Liver (tissue), 9 donors: Measurements from ENCODE around the gene TUBGCP6. TPM values are rescaled to one million over a fixed set of nuclear protein-coding genes. Genes with fewer than 3 reads are reported as not detected.

Experiments used
- DNase-seq: peaks from one replicate; pipeline ENCODE4 v3.0.0-alpha.2; 2017; ENCODE audit warnings: low spot score
- H3K27ac ChIP-seq, 2 donors: one replicate each; pipeline ENCODE4 v1.7.0; 2013; ENCODE audit warnings: inconsistent platforms in 2 of 2, low read length in 2 of 2, control low read depth in 1 of 2, low read depth in 1 of 2, mild to moderate bottlenecking in 1 of 2
- H3K27me3 ChIP-seq, 4 donors: one replicate each; pipeline versions ENCODE4 v1.6.1 to v1.7.0; 2013; ENCODE audit warnings: low read length in 3 of 4, inconsistent platforms in 1 of 4, mild to moderate bottlenecking in 1 of 4, moderate library complexity in 1 of 4; ENCODE audit not compliant: control insufficient read depth in 4 of 4, insufficient read depth in 4 of 4
- H3K36me3 ChIP-seq, 4 donors: one replicate each; pipeline versions ENCODE4 v1.6.1 to v1.7.0; 2013; ENCODE audit warnings: low read length in 3 of 4, mild to moderate bottlenecking in 3 of 4, low read depth in 1 of 4, moderate library complexity in 1 of 4; ENCODE audit not compliant: control insufficient read depth in 4 of 4, insufficient read depth in 3 of 4
- H3K4me1 ChIP-seq, 4 donors: one replicate each; pipeline versions ENCODE4 v1.6.1 to v1.7.0; 2013; ENCODE audit warnings: low read length in 3 of 4, mild to moderate bottlenecking in 3 of 4, moderate library complexity in 1 of 4; ENCODE audit not compliant: control insufficient read depth in 4 of 4, insufficient read depth in 4 of 4
- H3K4me3 ChIP-seq, 3 donors: one replicate each; pipeline versions ENCODE4 v1.6.1 to v1.7.0; 2013; ENCODE audit warnings: low read length in 3 of 3, control low read depth in 1 of 3, low read depth in 1 of 3, mild to moderate bottlenecking in 1 of 3
- H3K9ac ChIP-seq, 2 donors: one replicate each; pipeline ENCODE4 v1.7.0; 2013; ENCODE audit warnings: low read length in 2 of 2, mild to moderate bottlenecking in 2 of 2, moderate library complexity in 2 of 2, control low read depth in 1 of 2, low read depth in 1 of 2
- H3K9me3 ChIP-seq, 4 donors: one replicate each; pipeline versions ENCODE4 v1.6.1 to v1.7.0; 2013; ENCODE audit warnings: low read length in 3 of 4; ENCODE audit not compliant: control insufficient read depth in 4 of 4
- EGR1 ChIP-seq, 2 donors: IDR thresholded peaks; 2 replicates each; pipeline ENCODE4 v1.6.1; 2016 to 2018; ENCODE audit warnings: antibody characterized with exemption in 2 of 2, low read depth in 2 of 2
- FOXA1 ChIP-seq: IDR thresholded peaks from 2 replicates; pipeline ENCODE4 v1.6.1; 2016; ENCODE audit warnings: antibody characterized with exemption
- FOXA2 ChIP-seq: IDR thresholded peaks from 2 replicates; pipeline ENCODE4 v1.6.1; 2016; ENCODE audit warnings: antibody characterized with exemption
- GABPA ChIP-seq, 2 donors: IDR thresholded peaks in 1 of 2; conservative IDR thresholded peaks in 1 of 2; 2 replicates each; pipeline ENCODE4 v1.6.1; 2016; ENCODE audit warnings: antibody characterized with exemption in 2 of 2, mild to moderate bottlenecking in 1 of 2, moderate library complexity in 1 of 2
- HNF4A ChIP-seq, 2 donors: conservative IDR thresholded peaks; 2 replicates each; pipeline ENCODE4 v1.6.1; 2016; ENCODE audit warnings: antibody characterized with exemption in 2 of 2, mild to moderate bottlenecking in 2 of 2
- NR2F2 ChIP-seq: IDR thresholded peaks from 2 replicates; pipeline ENCODE4 v1.6.1; 2016; ENCODE audit warnings: antibody characterized with exemption
- RXRA ChIP-seq, 2 donors: IDR thresholded peaks; 2 replicates each; pipeline ENCODE4 v1.6.1; 2017 to 2018; ENCODE audit warnings: antibody characterized with exemption in 2 of 2, mild to moderate bottlenecking in 1 of 2
- SP1 ChIP-seq: IDR thresholded peaks from 2 replicates; pipeline ENCODE4 v1.6.1; 2018; ENCODE audit warnings: antibody characterized with exemption, mild to moderate bottlenecking
- TAF1 ChIP-seq: conservative IDR thresholded peaks from 2 replicates; pipeline ENCODE4 v1.6.1; 2016; ENCODE audit warnings: antibody characterized with exemption, mild to moderate bottlenecking
- WGBS: extraction: QIAGEN DNeasy Blood & Tissue Kit; methylation state at CpG from one replicate; pipeline ENCODE4 v1.1.7; 2013; 5-methylcytosine and 5-hydroxymethylcytosine counted together
- polyA plus RNA-seq, 2 donors: library from polyadenylated mRNA; stranded (reverse) in 1 of 2; unstranded in 1 of 2; fragments of 200-250 nt in 1 of 2; fragments of >200 nt in 1 of 2; fragmentation: Nextera tagmentation in 1 of 2; extraction: Ambion mirVana in 1 of 2; gene quantifications; one replicate each; pipeline versions ENCODE4 v1.2.1 to v1.2.3, GENCODE V29; 2013 to 2015
- total RNA-seq, 2 donors: library from RNA; depleted of rRNA; stranded (reverse); fragments of >200 nt; gene quantifications; one replicate each; pipeline ENCODE4 v1.2.3, GENCODE V29; 2014
- TF ChIP-seq, protein P1 (sequence below): IDR thresholded peaks from 2 replicates; pipeline ENCODE4 v1.6.1; 2016; ENCODE audit warnings: antibody characterized with exemption
- TF ChIP-seq, protein P2 (sequence below): IDR thresholded peaks from 2 replicates; pipeline ENCODE4 v1.6.1; 2016; ENCODE audit warnings: antibody characterized with exemption, mild to moderate bottlenecking
- donor health status: healthy.
- donor health status: healthy.
- donor health status: healthy.
- donor health status: healthy.
- donor health status: healthy.

Gene TUBGCP6
- total and polyA plus RNA-seq, 4 donors = 9.3 to 31.7 (median 16.4) TPM

DNA sequence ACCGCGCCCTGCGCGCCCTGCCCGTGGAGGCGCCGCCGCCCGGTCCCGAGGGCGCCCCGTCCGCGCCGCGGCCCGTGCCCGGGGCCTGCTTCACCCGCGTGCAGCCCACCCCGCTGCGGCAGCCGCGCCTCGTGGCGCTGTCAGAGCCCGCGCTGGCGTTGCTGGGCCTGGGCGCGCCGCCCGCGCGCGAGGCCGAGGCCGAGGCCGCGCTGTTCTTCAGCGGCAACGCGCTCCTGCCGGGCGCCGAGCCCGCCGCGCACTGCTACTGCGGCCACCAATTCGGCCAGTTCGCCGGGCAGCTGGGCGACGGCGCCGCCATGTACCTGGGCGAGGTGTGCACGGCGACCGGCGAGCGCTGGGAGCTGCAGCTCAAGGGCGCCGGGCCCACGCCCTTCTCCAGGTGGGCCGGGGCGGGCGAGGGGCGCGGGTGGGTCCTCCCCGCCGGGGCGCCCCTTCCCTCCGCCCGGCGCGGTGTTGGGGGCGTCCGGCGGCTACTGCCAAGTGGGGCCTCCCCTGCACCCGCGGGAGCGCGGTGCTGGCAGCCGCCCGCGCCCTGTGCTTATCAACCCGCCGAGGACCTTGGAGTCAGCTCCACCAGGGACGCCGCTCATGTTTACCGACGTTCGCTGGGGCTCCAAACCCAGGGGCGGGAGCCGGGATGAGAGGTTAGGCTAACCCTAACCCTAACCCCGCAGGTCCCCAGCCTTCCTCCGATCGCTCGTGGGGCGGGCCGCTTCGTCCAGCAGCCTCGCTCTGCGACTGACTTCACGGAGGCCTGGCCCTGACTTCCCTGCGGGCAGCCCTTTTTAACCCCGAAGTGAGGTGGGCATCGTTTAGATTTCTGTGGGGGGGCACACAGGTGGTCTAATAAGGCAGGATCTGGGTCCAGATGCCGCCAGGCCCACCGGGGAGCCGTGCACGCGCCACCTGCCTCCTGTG lies 43.4 kb downstream of the TUBGCP6 start:
- Histone ChIP-seq H3K27ac (peak overlapping the region; percentile 53 to 62), H3K9me3 (no peaks in the 10 kb centered on the region), H3K36me3 (peaks cover 0 to 14% (median 1%) of the 10 kb centered on the region in 4 donors), H3K9ac (peak overlapping the region; percentile 78 to 92), H3K4me1 (peaks cover 8 to 68% (median 43%) of the 10 kb centered on the region in 4 donors), H3K27me3 (no peaks in the 10 kb centered on the region), H3K4me3 (peak overlapping the region; percentile 84 to 97 (median 87))
- TF ChIP-seq, protein P1, sequence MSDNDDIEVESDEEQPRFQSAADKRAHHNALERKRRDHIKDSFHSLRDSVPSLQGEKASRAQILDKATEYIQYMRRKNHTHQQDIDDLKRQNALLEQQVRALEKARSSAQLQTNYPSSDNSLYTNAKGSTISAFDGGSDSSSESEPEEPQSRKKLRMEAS = no peak
- TF ChIP-seq FOXA2 (no peak), HNF4A (conservative IDR thresholded peaks at IDR 0.05) (peak in 1 of 2 donors; percentile 55)
- 2% methylated on average over 115 of the region's 115 CpGs for WGBS
- peak; percentile 61 for DNase-seq

DNA sequence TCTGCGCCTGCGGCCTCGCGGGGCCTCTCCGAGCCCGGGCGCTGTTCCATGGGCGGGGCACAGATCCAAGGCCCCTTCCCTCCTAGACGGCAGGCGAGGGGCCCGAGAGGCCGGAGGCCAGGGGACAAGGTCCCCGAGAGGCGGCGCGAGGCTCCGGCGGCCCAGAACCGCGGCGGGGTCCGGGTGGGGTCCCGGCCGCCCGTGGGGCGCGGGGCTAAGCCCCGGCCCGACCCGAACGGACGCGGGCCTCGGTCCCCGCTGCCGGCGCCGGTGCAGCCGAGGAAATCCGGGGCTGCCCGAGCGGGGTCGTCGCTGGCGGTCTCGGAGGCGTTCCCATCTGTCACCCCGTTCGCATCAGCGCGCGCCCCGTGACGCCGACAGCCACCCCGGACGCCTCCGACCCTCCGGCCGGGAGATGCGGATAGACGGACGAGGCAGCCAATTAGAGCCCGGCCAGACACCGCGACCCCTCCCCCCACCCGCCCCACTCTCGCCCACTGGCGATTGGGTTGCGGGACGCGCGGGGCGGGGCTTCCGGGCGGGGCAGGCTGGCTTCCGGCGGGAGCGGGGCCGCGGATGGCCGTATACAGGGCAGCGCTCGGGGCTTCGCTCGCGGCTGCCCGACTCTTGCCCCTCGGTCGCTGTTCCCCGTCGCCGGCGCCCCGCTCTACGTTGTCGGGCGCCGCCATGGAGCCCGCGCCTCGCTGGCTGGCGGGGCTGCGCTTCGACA lies 44.2 kb downstream of the TUBGCP6 start, which contains the start of gene SELENOO:
Gene SELENOO, plus strand, starts transcription at position 551 of the 730 bp plus-strand sequence. Its CDS starts 26 bp downstream, at position 577.
- peak within 1 kb of the TSS; percentile 80 to 92 for H3K9ac ChIP-seq
- H3K4me3 ChIP-seq = peak within 1 kb of the TSS; percentile 84 to 97 (median 87)
- peak; percentile 97 for DNase-seq
- WGBS = under 1% methylated on average over 104 of the region's 105 CpGs
- peaks cover 6 to 68% (median 45%) of the 10 kb centered on the region in 4 donors for H3K4me1 ChIP-seq
- no peaks in the 10 kb centered on the region for H3K9me3 ChIP-seq
- peaks cover 0 to 16% (median 1%) of the 10 kb centered on the region in 4 donors for H3K36me3 ChIP-seq
- H3K27ac ChIP-seq = peak within 1 kb of the TSS; percentile 69 to 71
- no peak for TF ChIP-seq RXRA (IDR thresholded peaks at IDR 0.05)
- peak; percentile 62 to 91 for TF ChIP-seq GABPA (IDR thresholded peaks at IDR 0.05 in 1 of 2, conservative IDR thresholded peaks at IDR 0.05 in 1 of 2)
- no peak for TF ChIP-seq EGR1 (IDR thresholded peaks at IDR 0.05; ENCODE audit: low read depth in 2 of 2)
- TF ChIP-seq TAF1 = no peak
- TF ChIP-seq SP1 = peak; percentile 48
- no peak for TF ChIP-seq FOXA1
- no peak for TF ChIP-seq FOXA2
- no peaks in the 10 kb centered on the region for H3K27me3 ChIP-seq

DNA sequence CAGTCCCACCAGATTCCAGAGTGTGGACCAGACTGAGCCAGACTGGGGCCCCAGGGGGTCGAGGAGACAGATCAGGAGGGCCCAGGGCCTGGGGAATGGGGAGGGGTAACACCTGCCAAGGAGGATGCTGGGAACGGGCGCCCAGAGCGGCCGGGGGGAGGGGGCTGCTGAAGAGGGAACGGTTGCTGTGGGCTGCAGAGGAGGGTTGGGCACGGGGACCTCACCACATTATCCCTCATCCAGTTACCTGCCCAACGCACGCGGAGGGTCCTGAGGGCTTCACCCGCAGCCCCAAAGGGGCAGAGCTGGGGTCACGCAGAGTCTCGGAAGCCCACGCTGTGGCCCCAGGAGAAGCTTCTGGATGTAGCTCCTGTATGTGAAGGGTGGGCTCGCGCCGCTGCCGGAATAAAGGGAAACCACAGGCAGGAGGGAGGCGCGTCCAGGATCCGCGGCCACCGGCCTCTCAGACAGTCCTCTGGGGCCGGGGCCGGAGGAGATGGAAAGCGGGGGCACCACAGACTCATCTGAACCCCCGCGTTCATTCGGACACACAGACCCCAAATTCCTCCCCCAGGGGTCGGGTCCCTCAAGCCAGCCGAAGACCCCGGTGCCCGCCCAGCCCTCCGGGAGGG lies 44.9 kb downstream of the TUBGCP6 start:
- WGBS = 22% methylated on average over 34 of the region's 34 CpGs
- no peak for DNase-seq
- Histone ChIP-seq H3K9me3 (no peaks in the 10 kb centered on the region), H3K27me3 (no peaks in the 10 kb centered on the region), H3K36me3 (peaks cover 0 to 16% (median 1%) of the 10 kb centered on the region in 4 donors), H3K4me3 (peak overlapping the region; percentile 47 to 97 (median 49)), H3K27ac (peak overlapping the region; percentile 69 to 71), H3K4me1 (peaks cover 8 to 70% (median 50%) of the 10 kb centered on the region in 4 donors), H3K9ac (peak overlapping the region in 1 of 2 donors; percentile 80)
- TF ChIP-seq, protein P2, sequence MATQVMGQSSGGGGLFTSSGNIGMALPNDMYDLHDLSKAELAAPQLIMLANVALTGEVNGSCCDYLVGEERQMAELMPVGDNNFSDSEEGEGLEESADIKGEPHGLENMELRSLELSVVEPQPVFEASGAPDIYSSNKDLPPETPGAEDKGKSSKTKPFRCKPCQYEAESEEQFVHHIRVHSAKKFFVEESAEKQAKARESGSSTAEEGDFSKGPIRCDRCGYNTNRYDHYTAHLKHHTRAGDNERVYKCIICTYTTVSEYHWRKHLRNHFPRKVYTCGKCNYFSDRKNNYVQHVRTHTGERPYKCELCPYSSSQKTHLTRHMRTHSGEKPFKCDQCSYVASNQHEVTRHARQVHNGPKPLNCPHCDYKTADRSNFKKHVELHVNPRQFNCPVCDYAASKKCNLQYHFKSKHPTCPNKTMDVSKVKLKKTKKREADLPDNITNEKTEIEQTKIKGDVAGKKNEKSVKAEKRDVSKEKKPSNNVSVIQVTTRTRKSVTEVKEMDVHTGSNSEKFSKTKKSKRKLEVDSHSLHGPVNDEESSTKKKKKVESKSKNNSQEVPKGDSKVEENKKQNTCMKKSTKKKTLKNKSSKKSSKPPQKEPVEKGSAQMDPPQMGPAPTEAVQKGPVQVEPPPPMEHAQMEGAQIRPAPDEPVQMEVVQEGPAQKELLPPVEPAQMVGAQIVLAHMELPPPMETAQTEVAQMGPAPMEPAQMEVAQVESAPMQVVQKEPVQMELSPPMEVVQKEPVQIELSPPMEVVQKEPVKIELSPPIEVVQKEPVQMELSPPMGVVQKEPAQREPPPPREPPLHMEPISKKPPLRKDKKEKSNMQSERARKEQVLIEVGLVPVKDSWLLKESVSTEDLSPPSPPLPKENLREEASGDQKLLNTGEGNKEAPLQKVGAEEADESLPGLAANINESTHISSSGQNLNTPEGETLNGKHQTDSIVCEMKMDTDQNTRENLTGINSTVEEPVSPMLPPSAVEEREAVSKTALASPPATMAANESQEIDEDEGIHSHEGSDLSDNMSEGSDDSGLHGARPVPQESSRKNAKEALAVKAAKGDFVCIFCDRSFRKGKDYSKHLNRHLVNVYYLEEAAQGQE = no peak
- no peak for TF ChIP-seq GABPA (IDR thresholded peaks at IDR 0.05 in 1 of 2, conservative IDR thresholded peaks at IDR 0.05 in 1 of 2)
- TF ChIP-seq NR2F2 = no peak
- TF ChIP-seq TAF1 = no peak
